GM12801 (cell line): Measurements from ENCODE around the gene PSME3IP1.

Source experiments
- CTCF ChIP-seq: IDR thresholded peaks from one replicate; pipeline ENCODE4 v1.5.1; 2011; ENCODE audit warnings: control low read depth; ENCODE audit not compliant: insufficient read length; ENCODE audit errors: extremely low read depth

The PSME3IP1 gene

GRCh38 chr16:57159447-57159846 lies 26.4 kb downstream of the PSME3IP1 start:
- TF ChIP-seq CTCF: no peak

GRCh38 chr16:57157533-57157932 lies 28.3 kb downstream of the PSME3IP1 start:
- no peak for TF ChIP-seq CTCF

GRCh38 chr16:57156351-57156703 lies 29.5 kb downstream of the PSME3IP1 start:
- TF ChIP-seq CTCF: no peak

GRCh38 chr16:57155702-57156350 lies 30.0 kb downstream of the PSME3IP1 start:
- no peak for TF ChIP-seq CTCF

GRCh38 chr16:57153841-57154240 lies 32.0 kb downstream of the PSME3IP1 start:
- TF ChIP-seq CTCF: no peak

GRCh38 chr16:57152096-57153093 lies 33.4 kb downstream of the PSME3IP1 start:
- no peak for TF ChIP-seq CTCF

GRCh38 chr16:57151369-57151768 lies 34.5 kb downstream of the PSME3IP1 start:
- TF ChIP-seq CTCF: no peak
